ENCODE data around the gene LTO1.

The LTO1 gene

DNA sequence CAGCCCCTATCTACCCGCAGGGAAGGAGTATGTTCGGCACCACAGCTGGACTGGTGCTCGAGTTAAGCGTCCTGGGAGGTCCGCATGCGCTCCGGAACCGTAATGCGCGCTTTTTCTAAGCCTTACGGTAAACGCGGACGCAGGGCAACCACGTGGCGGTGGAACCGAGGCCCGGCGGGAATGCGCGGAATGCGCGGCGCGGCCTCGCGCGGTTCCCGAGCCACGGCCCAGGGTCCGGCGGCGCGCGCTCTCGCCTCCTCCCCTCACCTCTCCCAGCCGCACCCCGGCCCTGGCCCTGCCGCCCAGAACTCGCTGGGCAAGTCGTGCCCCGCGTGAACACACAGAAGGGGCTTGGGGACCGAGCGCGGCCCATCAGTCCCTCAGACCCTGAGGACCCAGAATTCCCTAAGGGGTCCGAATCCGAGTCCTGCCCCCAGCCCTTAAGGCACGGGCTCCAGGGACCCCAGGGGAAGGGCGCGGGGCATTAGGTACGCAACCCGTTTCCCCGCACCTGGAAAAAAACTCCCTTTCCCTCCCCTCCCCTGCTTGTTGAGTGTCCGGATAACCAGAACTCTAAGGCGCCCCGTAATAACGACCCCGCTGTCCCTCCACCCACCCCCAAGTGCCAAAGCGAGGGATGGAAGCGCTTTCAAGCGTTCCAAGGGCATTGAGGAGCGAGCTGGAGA is 38.5 kb downstream of the LTO1 start:
- H3K9me3 ChIP-seq (ENCODE audit: insufficient read depth, low read depth, low read length), result peaks cover 1% of the 10 kb centered on the region
- peaks cover 14% of the 10 kb centered on the region for H3K27me3 ChIP-seq (ENCODE audit: insufficient read depth, low read length)
- peak overlapping the region; percentile 58 for H3K18ac ChIP-seq (ENCODE audit: low read length)
- peak overlapping the region; percentile 32 for H2AFZ ChIP-seq (ENCODE audit: insufficient read depth, low read length, poor library complexity)
- H3K4me3 ChIP-seq (ENCODE audit: low read depth, low read length), result no peak overlapping the region
- H2BK5ac ChIP-seq (ENCODE audit: low read depth, low read length, poor library complexity), result peak overlapping the region; percentile 51
- H3K9ac ChIP-seq (ENCODE audit: low read length), result peak overlapping the region; percentile 6
- H4K8ac ChIP-seq (ENCODE audit: low read depth, low read length), result peak overlapping the region; percentile 78
- peak overlapping the region; percentile 84 for H4K91ac ChIP-seq (ENCODE audit: low read depth, low read length)
- H3K4me1 ChIP-seq (ENCODE audit: control insufficient read depth in 1 of 2, insufficient read depth in 2 of 2, low read length in 2 of 2), result peaks cover 26 to 35% of the 10 kb centered on the region in 2 experiments
- H2AK5ac ChIP-seq (ENCODE audit: low read length), result peak overlapping the region; percentile 34
- WGBS (ENCODE audit: extremely low coverage, insufficient coverage, insufficient read length), result no CpG with 5 or more reads among the region's 63 CpGs
- peak overlapping the region; percentile 61 for H2BK12ac ChIP-seq (ENCODE audit: low read length)
- H3K4ac ChIP-seq (ENCODE audit: low read depth, low read length), result no peak overlapping the region
- H3K79me2 ChIP-seq (ENCODE audit: control insufficient read depth, insufficient read depth, low read length, poor library complexity), result peaks cover 6% of the 10 kb centered on the region
- H3K14ac ChIP-seq (ENCODE audit: low read length), result peak overlapping the region; percentile 33
- H2BK120ac ChIP-seq (ENCODE audit: insufficient read depth, low read length, poor library complexity), result peak overlapping the region; percentile 75
- H3K36me3 ChIP-seq (ENCODE audit: control insufficient read depth in 1 of 2, insufficient read depth in 2 of 2, low read length in 2 of 2), result no peaks in the 10 kb centered on the region
- peak overlapping the region; percentile 82 for H3K4me2 ChIP-seq (ENCODE audit: low read length)
- no peak overlapping the region for H3K23ac ChIP-seq (ENCODE audit: low read length)
- peak overlapping the region; percentile 19 for H4K12ac ChIP-seq (ENCODE audit: low read depth, low read length)
- peaks cover 33% of the 10 kb centered on the region for H3K79me1 ChIP-seq (ENCODE audit: low read length)
- DNase-seq, result peak in 1 of 2 donors; percentile 99
- peak overlapping the region; percentile 26 for H3K27ac ChIP-seq (ENCODE audit: low read depth, low read length)

DNA sequence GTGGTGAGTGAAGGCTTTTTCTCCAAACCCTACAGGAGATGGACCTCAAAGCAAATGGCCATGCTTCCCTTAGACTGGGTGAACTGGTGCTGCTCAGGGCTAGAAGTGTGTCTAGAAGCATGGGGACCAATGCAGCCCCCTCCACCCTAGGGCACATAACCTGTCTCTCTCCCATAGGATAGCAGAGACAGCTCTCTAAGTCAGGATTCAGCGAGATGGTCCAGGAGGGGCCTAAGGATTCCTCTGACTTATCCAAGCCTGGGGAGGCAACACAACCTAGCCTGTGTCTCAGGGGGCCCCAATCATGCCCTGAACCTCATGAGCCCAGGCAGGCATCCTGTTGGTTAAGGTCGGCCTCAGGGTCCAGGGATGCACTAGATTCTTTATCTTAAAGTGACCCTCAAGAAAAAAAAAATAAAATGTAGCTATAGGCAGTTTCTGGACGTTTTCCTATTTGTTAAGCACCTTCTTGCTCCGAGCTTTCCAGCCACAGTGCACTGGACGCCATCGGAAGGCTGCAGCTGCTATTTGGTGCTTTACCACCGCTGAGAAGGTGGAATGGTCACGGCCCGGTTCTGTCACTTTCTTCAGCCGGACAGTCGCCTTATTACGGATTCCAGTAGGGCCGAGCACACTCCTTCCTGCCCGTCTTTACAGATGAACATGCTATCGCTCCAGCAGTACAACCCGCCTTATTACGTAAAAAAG is 39.2 kb downstream of the LTO1 start:
- Histone ChIP-seq H3K23ac (ENCODE audit: low read length) (no peak overlapping the region), H2AFZ (ENCODE audit: insufficient read depth, low read length, poor library complexity) (peak overlapping the region; percentile 32), H3K9me3 (ENCODE audit: insufficient read depth, low read depth, low read length) (peaks cover 1% of the 10 kb centered on the region), H2AK5ac (ENCODE audit: low read length) (peak overlapping the region; percentile 9), H3K4me3 (ENCODE audit: low read depth, low read length) (no peak overlapping the region), H3K9ac (ENCODE audit: low read length) (no peak overlapping the region), H2BK12ac (ENCODE audit: low read length) (peak overlapping the region; percentile 5), H3K79me1 (ENCODE audit: low read length) (peaks cover 30% of the 10 kb centered on the region), H2BK120ac (ENCODE audit: insufficient read depth, low read length, poor library complexity) (no peak overlapping the region), H3K4ac (ENCODE audit: low read depth, low read length) (no peak overlapping the region), H4K8ac (ENCODE audit: low read depth, low read length) (no peak overlapping the region), H3K4me2 (ENCODE audit: low read length) (peak overlapping the region; percentile 82), H3K79me2 (ENCODE audit: control insufficient read depth, insufficient read depth, low read length, poor library complexity) (peaks cover 2% of the 10 kb centered on the region), H3K36me3 (ENCODE audit: control insufficient read depth in 1 of 2, insufficient read depth in 2 of 2, low read length in 2 of 2) (no peaks in the 10 kb centered on the region), H3K27me3 (ENCODE audit: insufficient read depth, low read length) (peaks cover 8% of the 10 kb centered on the region), H4K91ac (ENCODE audit: low read depth, low read length) (peak overlapping the region; percentile 25), H3K27ac (ENCODE audit: low read depth, low read length) (peak overlapping the region; percentile 24), H3K4me1 (ENCODE audit: control insufficient read depth in 1 of 2, insufficient read depth in 2 of 2, low read length in 2 of 2) (peaks cover 22 to 32% of the 10 kb centered on the region in 2 experiments), H4K12ac (ENCODE audit: low read depth, low read length) (no peak overlapping the region), H3K14ac (ENCODE audit: low read length) (no peak overlapping the region), H3K18ac (ENCODE audit: low read length) (peak overlapping the region; percentile 27), H2BK5ac (ENCODE audit: low read depth, low read length, poor library complexity) (no peak overlapping the region)
- no CpG with 5 or more reads among the region's 17 CpGs for WGBS (ENCODE audit: extremely low coverage, insufficient coverage, insufficient read length)
- peak in 1 of 2 donors; percentile 97 for DNase-seq

DNA sequence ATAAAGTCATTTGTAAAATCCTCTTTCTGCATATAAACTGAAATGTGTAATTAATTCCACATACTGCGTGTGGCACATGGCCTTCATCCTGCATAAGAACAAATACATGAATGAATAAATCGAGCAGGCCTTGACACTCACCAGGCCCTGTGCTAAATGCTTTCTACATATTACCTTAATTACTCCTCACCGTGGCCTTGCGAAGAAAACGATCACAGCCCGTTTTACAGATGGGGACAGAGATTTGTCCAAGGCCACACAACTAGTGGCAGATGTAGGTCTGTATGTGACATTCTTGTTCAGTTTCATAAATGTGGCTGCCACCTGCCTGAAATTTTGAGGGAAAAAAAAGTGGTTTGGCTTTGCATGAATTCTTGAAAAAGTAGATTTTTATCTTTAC is 40.0 kb downstream of the LTO1 start:
- H4K8ac ChIP-seq (ENCODE audit: low read depth, low read length), result no peak overlapping the region
- no peak overlapping the region for H4K91ac ChIP-seq (ENCODE audit: low read depth, low read length)
- H3K27ac ChIP-seq (ENCODE audit: low read depth, low read length), result no peak overlapping the region
- no peak overlapping the region for H2BK12ac ChIP-seq (ENCODE audit: low read length)
- H3K79me2 ChIP-seq (ENCODE audit: control insufficient read depth, insufficient read depth, low read length, poor library complexity), result peaks cover 2% of the 10 kb centered on the region
- H3K4me3 ChIP-seq (ENCODE audit: low read depth, low read length), result no peak overlapping the region
- H3K9ac ChIP-seq (ENCODE audit: low read length), result no peak overlapping the region
- WGBS (ENCODE audit: extremely low coverage, insufficient coverage, insufficient read length), result no CpG with 5 or more reads among the region's 6 CpGs
- peaks cover 2% of the 10 kb centered on the region for H3K27me3 ChIP-seq (ENCODE audit: insufficient read depth, low read length)
- H2AK5ac ChIP-seq (ENCODE audit: low read length), result no peak overlapping the region
- H3K4ac ChIP-seq (ENCODE audit: low read depth, low read length), result no peak overlapping the region
- H2BK5ac ChIP-seq (ENCODE audit: low read depth, low read length, poor library complexity), result no peak overlapping the region
- no peak overlapping the region for H3K14ac ChIP-seq (ENCODE audit: low read length)
- no peak for DNase-seq
- H2AFZ ChIP-seq (ENCODE audit: insufficient read depth, low read length, poor library complexity), result no peak overlapping the region
- H3K9me3 ChIP-seq (ENCODE audit: insufficient read depth, low read depth, low read length), result peaks cover 1% of the 10 kb centered on the region
- no peak overlapping the region for H3K4me2 ChIP-seq (ENCODE audit: low read length)
- peaks cover 17 to 27% of the 10 kb centered on the region in 2 experiments for H3K4me1 ChIP-seq (ENCODE audit: control insufficient read depth in 1 of 2, insufficient read depth in 2 of 2, low read length in 2 of 2)
- no peak overlapping the region for H2BK120ac ChIP-seq (ENCODE audit: insufficient read depth, low read length, poor library complexity)
- no peak overlapping the region for H3K18ac ChIP-seq (ENCODE audit: low read length)
- H3K36me3 ChIP-seq (ENCODE audit: control insufficient read depth in 1 of 2, insufficient read depth in 2 of 2, low read length in 2 of 2), result no peaks in the 10 kb centered on the region
- H3K79me1 ChIP-seq (ENCODE audit: low read length), result peaks cover 25% of the 10 kb centered on the region
- H3K23ac ChIP-seq (ENCODE audit: low read length), result no peak overlapping the region
- H4K12ac ChIP-seq (ENCODE audit: low read depth, low read length), result no peak overlapping the region

DNA sequence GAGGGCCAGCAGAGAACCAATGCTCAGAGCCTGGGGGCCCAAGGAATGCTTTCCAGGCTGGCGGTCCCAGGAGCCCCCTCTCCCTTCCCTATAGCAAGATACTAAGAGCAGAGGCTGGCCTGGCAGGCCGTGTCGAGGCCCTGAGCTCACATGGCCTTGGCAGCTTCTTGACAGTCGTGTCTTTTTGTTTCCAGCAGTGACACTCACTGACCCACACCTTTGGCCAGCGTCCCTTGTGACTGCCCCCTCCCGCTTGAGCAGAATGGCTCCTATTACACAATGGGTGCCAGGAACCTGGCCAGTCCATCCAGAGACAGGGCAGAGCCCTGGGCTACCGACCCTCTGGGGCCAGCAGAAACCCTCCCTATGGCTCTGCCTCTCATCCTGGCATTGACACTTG is 40.6 kb downstream of the LTO1 start:
- H3K9ac ChIP-seq (ENCODE audit: low read length), result no peak overlapping the region
- H3K9me3 ChIP-seq (ENCODE audit: insufficient read depth, low read depth, low read length), result peaks cover 1% of the 10 kb centered on the region
- H3K79me1 ChIP-seq (ENCODE audit: low read length), result peaks cover 25% of the 10 kb centered on the region
- no peak overlapping the region for H4K12ac ChIP-seq (ENCODE audit: low read depth, low read length)
- no peak overlapping the region for H3K23ac ChIP-seq (ENCODE audit: low read length)
- H4K8ac ChIP-seq (ENCODE audit: low read depth, low read length), result no peak overlapping the region
- no peak overlapping the region for H2AK5ac ChIP-seq (ENCODE audit: low read length)
- H2AFZ ChIP-seq (ENCODE audit: insufficient read depth, low read length, poor library complexity), result no peak overlapping the region
- no peak overlapping the region for H3K4me3 ChIP-seq (ENCODE audit: low read depth, low read length)
- peaks cover 2% of the 10 kb centered on the region for H3K79me2 ChIP-seq (ENCODE audit: control insufficient read depth, insufficient read depth, low read length, poor library complexity)
- H2BK120ac ChIP-seq (ENCODE audit: insufficient read depth, low read length, poor library complexity), result no peak overlapping the region
- H3K36me3 ChIP-seq (ENCODE audit: control insufficient read depth in 1 of 2, insufficient read depth in 2 of 2, low read length in 2 of 2), result no peaks in the 10 kb centered on the region
- no peak overlapping the region for H4K91ac ChIP-seq (ENCODE audit: low read depth, low read length)
- H3K27me3 ChIP-seq (ENCODE audit: insufficient read depth, low read length), result no peaks in the 10 kb centered on the region
- no peak overlapping the region for H3K4me2 ChIP-seq (ENCODE audit: low read length)
- H3K27ac ChIP-seq (ENCODE audit: low read depth, low read length), result no peak overlapping the region
- no peak overlapping the region for H3K14ac ChIP-seq (ENCODE audit: low read length)
- peaks cover 17 to 25% of the 10 kb centered on the region in 2 experiments for H3K4me1 ChIP-seq (ENCODE audit: control insufficient read depth in 1 of 2, insufficient read depth in 2 of 2, low read length in 2 of 2)
- H3K18ac ChIP-seq (ENCODE audit: low read length), result no peak overlapping the region
- no peak for DNase-seq
- no peak overlapping the region for H2BK5ac ChIP-seq (ENCODE audit: low read depth, low read length, poor library complexity)
- no peak overlapping the region for H2BK12ac ChIP-seq (ENCODE audit: low read length)
- WGBS (ENCODE audit: extremely low coverage, insufficient coverage, insufficient read length), result no CpG with 5 or more reads among the region's 7 CpGs
- H3K4ac ChIP-seq (ENCODE audit: low read depth, low read length), result no peak overlapping the region

Data from trophoblast cell (in vitro differentiated cells and primary cell).